Caco-2 (cell line): Measurements from ENCODE around the gene KITLG. TPM values are rescaled to one million over a fixed set of nuclear protein-coding genes. Genes with fewer than 3 reads are reported as not detected.

Experiments
- BruUV-seq: library from RNA; stranded (reverse); fragments of 400-500 nt; replicated peaks from 2 replicates; lab custom pipeline; 2021; lab: Mats Ljungman, UMichigan
- CTCF ChIA-PET: fragments of 300-600 bp; sonication (Branson Sonifier 250); formaldehyde crosslinking; loops from one replicate; lab custom pipeline; 2022; ENCODE audit warnings: antibody characterized with exemption; lab: Charles Lee
- POLR2A ChIA-PET: fragments of 300-600 bp; sonication (Branson Sonifier 250); formaldehyde crosslinking; loops from one replicate; lab custom pipeline; 2022; ENCODE audit warnings: antibody characterized with exemption; lab: Charles Lee
- DNase-seq, 2 experiments: peaks; one replicate each; pipeline versions ENCODE4 v3.0.0 to v3.0.0-alpha.2; 2020 to 2022
- H3K27me3 ChIP-seq: replicated peaks from 2 replicates; pipeline ENCODE4 v1.6.0; 2011; ENCODE audit warnings: low read length; ENCODE audit not compliant: control insufficient read depth, insufficient read depth
- H3K36me3 ChIP-seq: 2 replicates; pipeline ENCODE4 v1.5.1; 2011; ENCODE audit warnings: low read length; ENCODE audit not compliant: control insufficient read depth, insufficient read depth
- H3K4me1 ChIP-seq: fragments of 250-450 bp; sonication (Bioruptor Pico); 2 replicates; pipeline ENCODE4 v1.5.1; 2020; ENCODE audit warnings: mild to moderate bottlenecking
- H3K4me3 ChIP-seq: 2 replicates; pipeline ENCODE4 v1.5.1; 2011; ENCODE audit warnings: low read depth, mild to moderate bottlenecking, control low read depth, low read length
- H3K9me3 ChIP-seq: fragments of 250-450 bp; sonication (Bioruptor Pico); 2 replicates; pipeline ENCODE4 v1.5.1; 2020; ENCODE audit warnings: mild to moderate bottlenecking, moderate library complexity
- H3K27ac Mint-ChIP-seq: one replicate; pipeline ENCODE4 v1.8.0; 2022; ENCODE audit warnings: mixed read lengths; ENCODE audit not compliant: unreplicated experiment
- H3K27me3 Mint-ChIP-seq: one replicate; pipeline ENCODE4 v1.8.0; 2022; ENCODE audit warnings: mixed read lengths; ENCODE audit not compliant: insufficient read depth, unreplicated experiment
- H3K36me3 Mint-ChIP-seq: one replicate; pipeline ENCODE4 v1.8.0; 2022; ENCODE audit warnings: mild to moderate bottlenecking, mixed read lengths; ENCODE audit not compliant: insufficient read depth, unreplicated experiment
- H3K4me1 Mint-ChIP-seq: one replicate; pipeline ENCODE4 v1.8.0; 2022; ENCODE audit warnings: low read depth, mixed read lengths; ENCODE audit not compliant: unreplicated experiment
- H3K4me3 Mint-ChIP-seq: one replicate; pipeline ENCODE4 v1.8.0; 2022; ENCODE audit warnings: mild to moderate bottlenecking, moderate library complexity, mixed read lengths; ENCODE audit not compliant: unreplicated experiment
- H3K9me3 Mint-ChIP-seq: one replicate; pipeline ENCODE4 v1.8.0; 2022; ENCODE audit warnings: mixed read lengths; ENCODE audit not compliant: unreplicated experiment
- intact Hi-C: fragments of 100-400 bp; cut with micrococcal nuclease; formaldehyde crosslinking; loops from one replicate; pipeline ENCODE4 v1.10.0; 2022; ENCODE audit not compliant: unreplicated experiment
- total RNA-seq: library from RNA; stranded (reverse); gene quantifications from 2 replicates; pipeline ENCODE4 v1.2.3, GENCODE V29; 2022
- TF ChIP-seq, protein P1 (sequence below), 2 experiments: fragments of 200-600 bp in 1 of 2; IDR thresholded peaks; 1 replicate in 1 of 2; 2 replicates in 1 of 2; pipeline versions ENCODE4 v1.5.1 to v1.8.0; 2011 to 2022; ENCODE audit warnings: antibody characterized with exemption in 1 of 2, control low read depth in 1 of 2, inconsistent platforms in 1 of 2, low read depth in 1 of 2, low read length in 1 of 2, mild to moderate bottlenecking in 1 of 2, moderate library complexity in 1 of 2; ENCODE audit not compliant: insufficient read depth in 1 of 2, severe bottlenecking in 1 of 2, unreplicated experiment in 1 of 2

The KITLG gene
- total RNA-seq, 1 experiment from 2014 or later, result 200 TPM

DNA sequence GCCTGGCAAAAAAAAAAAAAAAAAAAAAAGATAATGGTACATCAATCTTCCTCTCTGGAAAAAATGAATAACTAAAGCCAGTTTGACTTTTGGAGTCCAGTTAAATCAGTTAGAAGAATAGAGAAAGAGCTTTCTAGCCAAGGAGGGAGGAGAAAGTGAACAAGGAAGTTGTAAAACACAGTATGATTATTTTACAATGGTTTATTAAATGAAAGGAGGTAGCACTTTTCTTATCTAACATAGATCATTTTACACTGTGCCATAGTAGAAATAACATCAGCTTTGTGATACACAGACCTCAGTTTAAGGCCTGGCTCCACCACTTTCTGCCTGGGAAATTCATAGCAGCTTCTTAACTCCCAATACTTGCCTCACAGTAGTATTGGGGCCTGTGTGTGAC lies 15.4 kb upstream of the KITLG start:
- intact Hi-C loops, result no loop called here
- no peaks in the 10 kb centered on the region for H3K36me3 ChIP-seq
- no peaks in the 10 kb centered on the region for H3K27me3 Mint-ChIP-seq
- H3K9me3 Mint-ChIP-seq, result no peaks in the 10 kb centered on the region
- POLR2A ChIA-PET, result no interaction called here
- no peaks in the 10 kb centered on the region for H3K9me3 ChIP-seq
- H3K27me3 ChIP-seq, result no peaks in the 10 kb centered on the region
- H3K27ac Mint-ChIP-seq, result no peak overlapping the region
- no peak overlapping the region for H3K4me3 ChIP-seq
- peaks cover 3% of the 10 kb centered on the region; the same call in 1 of the 2 replicates for H3K4me1 ChIP-seq
- BruUV-seq, result no TSS peak
- no peak for DNase-seq
- CTCF ChIA-PET, result no interaction called here
- H3K36me3 Mint-ChIP-seq, result no peaks in the 10 kb centered on the region
- no peaks in the 10 kb centered on the region for H3K4me1 Mint-ChIP-seq
- TF ChIP-seq, protein P1, sequence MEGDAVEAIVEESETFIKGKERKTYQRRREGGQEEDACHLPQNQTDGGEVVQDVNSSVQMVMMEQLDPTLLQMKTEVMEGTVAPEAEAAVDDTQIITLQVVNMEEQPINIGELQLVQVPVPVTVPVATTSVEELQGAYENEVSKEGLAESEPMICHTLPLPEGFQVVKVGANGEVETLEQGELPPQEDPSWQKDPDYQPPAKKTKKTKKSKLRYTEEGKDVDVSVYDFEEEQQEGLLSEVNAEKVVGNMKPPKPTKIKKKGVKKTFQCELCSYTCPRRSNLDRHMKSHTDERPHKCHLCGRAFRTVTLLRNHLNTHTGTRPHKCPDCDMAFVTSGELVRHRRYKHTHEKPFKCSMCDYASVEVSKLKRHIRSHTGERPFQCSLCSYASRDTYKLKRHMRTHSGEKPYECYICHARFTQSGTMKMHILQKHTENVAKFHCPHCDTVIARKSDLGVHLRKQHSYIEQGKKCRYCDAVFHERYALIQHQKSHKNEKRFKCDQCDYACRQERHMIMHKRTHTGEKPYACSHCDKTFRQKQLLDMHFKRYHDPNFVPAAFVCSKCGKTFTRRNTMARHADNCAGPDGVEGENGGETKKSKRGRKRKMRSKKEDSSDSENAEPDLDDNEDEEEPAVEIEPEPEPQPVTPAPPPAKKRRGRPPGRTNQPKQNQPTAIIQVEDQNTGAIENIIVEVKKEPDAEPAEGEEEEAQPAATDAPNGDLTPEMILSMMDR (IDR thresholded peaks at IDR 0.05; ENCODE audit: insufficient read depth in 1 of 2, low read depth in 1 of 2, low read length in 1 of 2, severe bottlenecking in 1 of 2, unreplicated experiment in 1 of 2), result no peak
- H3K4me3 Mint-ChIP-seq, result no peak overlapping the region

DNA sequence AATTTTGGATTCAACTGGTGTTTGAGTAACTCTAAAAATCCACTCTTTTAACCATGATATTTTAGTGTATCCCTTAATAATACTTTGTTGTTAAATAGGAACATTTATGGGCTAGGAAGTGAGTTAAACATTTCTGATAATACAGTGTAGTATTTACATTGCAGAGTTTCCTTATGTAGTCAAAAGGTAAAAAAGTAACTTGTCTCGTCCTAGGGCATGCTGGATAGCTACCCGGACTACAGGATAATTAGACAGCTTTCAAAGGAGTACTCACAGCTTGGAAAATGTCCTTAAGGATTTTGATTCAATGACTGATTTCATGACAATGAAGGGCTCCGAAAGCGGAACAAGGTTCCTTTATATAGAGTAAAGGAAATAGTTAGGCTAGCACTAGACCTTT lies 14.5 kb upstream of the KITLG start:
- Histone ChIP-seq H3K9me3 (no peaks in the 10 kb centered on the region), H3K36me3 (no peaks in the 10 kb centered on the region), H3K4me1 (peaks cover 3% of the 10 kb centered on the region; the same call in 1 of the 2 replicates), H3K4me3 (no peak overlapping the region), H3K27me3 (no peaks in the 10 kb centered on the region)
- TF ChIP-seq, protein P1 (IDR thresholded peaks at IDR 0.05; ENCODE audit: insufficient read depth in 1 of 2, low read depth in 1 of 2, low read length in 1 of 2, severe bottlenecking in 1 of 2, unreplicated experiment in 1 of 2), result no peak
- Mint-ChIP-seq H3K27me3 (no peaks in the 10 kb centered on the region), H3K9me3 (no peaks in the 10 kb centered on the region), H3K36me3 (no peaks in the 10 kb centered on the region), H3K4me1 (no peaks in the 10 kb centered on the region), H3K4me3 (no peak overlapping the region), H3K27ac (no peak overlapping the region)
- ChIA-PET CTCF (no interaction called here), POLR2A (no interaction called here)
- intact Hi-C loops, result no loop called here
- no peak for DNase-seq
- no TSS peak for BruUV-seq

DNA sequence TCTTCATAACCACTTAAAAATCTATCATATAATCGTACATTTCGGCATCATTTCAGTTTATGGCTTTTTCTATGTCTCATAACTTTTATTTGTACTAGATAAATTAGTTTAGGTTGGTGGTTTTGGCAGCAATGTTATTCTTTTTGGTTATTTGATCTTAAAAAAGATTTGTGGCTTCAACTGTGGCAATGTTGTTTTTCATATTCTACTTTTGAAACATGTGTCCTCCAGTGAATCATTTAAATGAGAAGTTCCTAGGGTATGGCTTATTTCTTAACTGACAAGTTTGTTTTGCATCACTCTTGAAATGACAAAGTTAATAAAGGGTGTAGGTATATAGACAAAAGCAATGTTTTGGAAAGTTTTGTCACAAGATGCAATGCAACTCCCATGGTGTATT lies 11.1 kb upstream of the KITLG start:
- Mint-ChIP-seq H3K4me3 (no peak overlapping the region), H3K36me3 (no peaks in the 10 kb centered on the region), H3K27me3 (no peaks in the 10 kb centered on the region), H3K4me1 (no peaks in the 10 kb centered on the region), H3K27ac (no peak overlapping the region), H3K9me3 (peaks cover 10% of the 10 kb centered on the region)
- no TSS peak for BruUV-seq
- POLR2A ChIA-PET, result no interaction called here
- H3K27me3 ChIP-seq, result no peaks in the 10 kb centered on the region
- no peak overlapping the region for H3K4me3 ChIP-seq
- CTCF ChIA-PET, result no interaction called here
- H3K36me3 ChIP-seq, result no peaks in the 10 kb centered on the region
- no peak for DNase-seq
- peaks cover 3% of the 10 kb centered on the region; the same call in 1 of the 2 replicates for H3K4me1 ChIP-seq
- intact Hi-C loops, result no loop called here
- H3K9me3 ChIP-seq, result peaks cover 11% of the 10 kb centered on the region; the same call in 1 of the 2 replicates
- TF ChIP-seq, protein P1 (IDR thresholded peaks at IDR 0.05; ENCODE audit: insufficient read depth in 1 of 2, low read depth in 1 of 2, low read length in 1 of 2, severe bottlenecking in 1 of 2, unreplicated experiment in 1 of 2), result no peak
